HL-60 (cell line): Measurements from ENCODE around the gene CBX5.

ENCODE experiments used
- DNase-seq, 2 experiments: peaks; one replicate each; pipeline ENCODE4 v3.0.0-alpha.2; 2010 to 2020; ENCODE audit warnings: low read depth in 1 of 2, low spot score in 1 of 2
- H3K27ac ChIP-seq: fragments of 250-450 bp; sonication (Bioruptor Pico); replicated peaks from 2 replicates; pipeline ENCODE4 v1.5.1; 2020; ENCODE audit warnings: mild to moderate bottlenecking, moderate library complexity
- H3K27me3 ChIP-seq: fragments of 250-450 bp; sonication (Bioruptor Pico); 2 replicates; pipeline ENCODE4 v1.5.1; 2021; ENCODE audit warnings: mild to moderate bottlenecking, moderate library complexity; ENCODE audit not compliant: insufficient read depth, poor library complexity, severe bottlenecking
- H3K4me3 ChIP-seq: replicated peaks from 2 replicates; pipeline ENCODE4 v1.5.1; 2011; ENCODE audit warnings: mild to moderate bottlenecking, control low read depth, low read length; ENCODE audit not compliant: insufficient read depth
- GABPA ChIP-seq: IDR thresholded peaks from 2 replicates; pipeline ENCODE4 v1.6.1; 2012; ENCODE audit warnings: low read depth
- POLR2AphosphoS5 ChIP-seq: IDR thresholded peaks from 2 replicates; pipeline ENCODE4 v1.6.1; 2012; ENCODE audit warnings: low read depth
- SPI1 ChIP-seq: IDR thresholded peaks from 2 replicates; pipeline ENCODE4 v1.6.1; 2012; ENCODE audit warnings: low read depth, mild to moderate bottlenecking, borderline replicate concordance
- TF ChIP-seq, protein P1 (sequence below): IDR thresholded peaks from 2 replicates; pipeline ENCODE4 v1.6.1; 2012; ENCODE audit warnings: low read depth; ENCODE audit not compliant: insufficient replicate concordance
- TF ChIP-seq, protein P2 (sequence below): IDR thresholded peaks from one replicate; pipeline ENCODE4 v1.5.1; 2011; ENCODE audit warnings: low read length, control low read depth, inconsistent platforms; ENCODE audit not compliant: insufficient read depth

CBX5 gene

DNA sequence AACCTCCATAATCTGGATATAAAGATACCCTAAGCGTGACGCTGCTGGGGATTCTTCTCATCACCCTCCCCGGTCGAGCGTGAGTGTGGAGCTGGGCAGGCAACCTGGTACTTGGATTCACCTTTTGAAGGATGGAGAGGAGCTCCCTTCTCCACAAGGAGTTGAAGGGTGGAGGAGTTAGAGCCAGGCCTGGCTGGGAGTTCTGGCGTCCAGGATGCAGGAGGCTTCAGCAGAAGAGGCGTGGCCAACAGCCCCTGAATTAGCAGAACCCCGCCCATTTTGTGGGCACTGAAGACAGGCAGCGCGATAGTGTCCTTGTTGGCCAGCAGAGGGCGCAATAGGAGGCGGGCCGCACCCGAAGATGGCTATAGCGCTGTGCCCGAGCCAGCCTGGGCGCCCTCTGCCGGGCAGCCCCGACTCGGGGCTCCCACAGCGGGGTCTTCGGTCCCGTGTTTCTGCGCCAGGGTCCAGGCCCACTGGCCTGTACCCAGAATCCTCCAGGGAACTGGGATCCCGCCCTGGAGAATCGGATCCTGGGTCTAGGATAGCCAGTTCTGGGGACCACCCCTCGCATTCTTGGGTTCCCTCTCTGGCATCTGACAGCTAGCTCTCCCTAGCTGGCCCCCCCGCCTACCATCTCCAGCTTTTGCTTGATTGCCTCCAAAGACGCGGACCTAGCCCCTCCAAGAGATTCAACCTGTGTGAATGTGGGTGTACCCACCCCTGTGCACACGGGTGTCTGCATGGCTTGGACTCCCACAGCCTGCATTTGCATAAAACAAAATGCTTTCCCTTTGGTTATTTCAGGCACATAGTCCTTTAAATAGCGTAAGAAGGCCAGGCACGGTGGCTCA is 65.1 kb downstream of the CBX5 start:
- peak; percentile 83 to 91 for DNase-seq
- TF ChIP-seq, protein P1, sequence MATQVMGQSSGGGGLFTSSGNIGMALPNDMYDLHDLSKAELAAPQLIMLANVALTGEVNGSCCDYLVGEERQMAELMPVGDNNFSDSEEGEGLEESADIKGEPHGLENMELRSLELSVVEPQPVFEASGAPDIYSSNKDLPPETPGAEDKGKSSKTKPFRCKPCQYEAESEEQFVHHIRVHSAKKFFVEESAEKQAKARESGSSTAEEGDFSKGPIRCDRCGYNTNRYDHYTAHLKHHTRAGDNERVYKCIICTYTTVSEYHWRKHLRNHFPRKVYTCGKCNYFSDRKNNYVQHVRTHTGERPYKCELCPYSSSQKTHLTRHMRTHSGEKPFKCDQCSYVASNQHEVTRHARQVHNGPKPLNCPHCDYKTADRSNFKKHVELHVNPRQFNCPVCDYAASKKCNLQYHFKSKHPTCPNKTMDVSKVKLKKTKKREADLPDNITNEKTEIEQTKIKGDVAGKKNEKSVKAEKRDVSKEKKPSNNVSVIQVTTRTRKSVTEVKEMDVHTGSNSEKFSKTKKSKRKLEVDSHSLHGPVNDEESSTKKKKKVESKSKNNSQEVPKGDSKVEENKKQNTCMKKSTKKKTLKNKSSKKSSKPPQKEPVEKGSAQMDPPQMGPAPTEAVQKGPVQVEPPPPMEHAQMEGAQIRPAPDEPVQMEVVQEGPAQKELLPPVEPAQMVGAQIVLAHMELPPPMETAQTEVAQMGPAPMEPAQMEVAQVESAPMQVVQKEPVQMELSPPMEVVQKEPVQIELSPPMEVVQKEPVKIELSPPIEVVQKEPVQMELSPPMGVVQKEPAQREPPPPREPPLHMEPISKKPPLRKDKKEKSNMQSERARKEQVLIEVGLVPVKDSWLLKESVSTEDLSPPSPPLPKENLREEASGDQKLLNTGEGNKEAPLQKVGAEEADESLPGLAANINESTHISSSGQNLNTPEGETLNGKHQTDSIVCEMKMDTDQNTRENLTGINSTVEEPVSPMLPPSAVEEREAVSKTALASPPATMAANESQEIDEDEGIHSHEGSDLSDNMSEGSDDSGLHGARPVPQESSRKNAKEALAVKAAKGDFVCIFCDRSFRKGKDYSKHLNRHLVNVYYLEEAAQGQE, result no peak
- TF ChIP-seq, protein P2, sequence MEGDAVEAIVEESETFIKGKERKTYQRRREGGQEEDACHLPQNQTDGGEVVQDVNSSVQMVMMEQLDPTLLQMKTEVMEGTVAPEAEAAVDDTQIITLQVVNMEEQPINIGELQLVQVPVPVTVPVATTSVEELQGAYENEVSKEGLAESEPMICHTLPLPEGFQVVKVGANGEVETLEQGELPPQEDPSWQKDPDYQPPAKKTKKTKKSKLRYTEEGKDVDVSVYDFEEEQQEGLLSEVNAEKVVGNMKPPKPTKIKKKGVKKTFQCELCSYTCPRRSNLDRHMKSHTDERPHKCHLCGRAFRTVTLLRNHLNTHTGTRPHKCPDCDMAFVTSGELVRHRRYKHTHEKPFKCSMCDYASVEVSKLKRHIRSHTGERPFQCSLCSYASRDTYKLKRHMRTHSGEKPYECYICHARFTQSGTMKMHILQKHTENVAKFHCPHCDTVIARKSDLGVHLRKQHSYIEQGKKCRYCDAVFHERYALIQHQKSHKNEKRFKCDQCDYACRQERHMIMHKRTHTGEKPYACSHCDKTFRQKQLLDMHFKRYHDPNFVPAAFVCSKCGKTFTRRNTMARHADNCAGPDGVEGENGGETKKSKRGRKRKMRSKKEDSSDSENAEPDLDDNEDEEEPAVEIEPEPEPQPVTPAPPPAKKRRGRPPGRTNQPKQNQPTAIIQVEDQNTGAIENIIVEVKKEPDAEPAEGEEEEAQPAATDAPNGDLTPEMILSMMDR, result peak; percentile 98
- H3K27ac ChIP-seq, result no peak overlapping the region
- peak overlapping the region; percentile 30 for H3K4me3 ChIP-seq
- peaks cover 32% of the 10 kb centered on the region for H3K27me3 ChIP-seq

DNA sequence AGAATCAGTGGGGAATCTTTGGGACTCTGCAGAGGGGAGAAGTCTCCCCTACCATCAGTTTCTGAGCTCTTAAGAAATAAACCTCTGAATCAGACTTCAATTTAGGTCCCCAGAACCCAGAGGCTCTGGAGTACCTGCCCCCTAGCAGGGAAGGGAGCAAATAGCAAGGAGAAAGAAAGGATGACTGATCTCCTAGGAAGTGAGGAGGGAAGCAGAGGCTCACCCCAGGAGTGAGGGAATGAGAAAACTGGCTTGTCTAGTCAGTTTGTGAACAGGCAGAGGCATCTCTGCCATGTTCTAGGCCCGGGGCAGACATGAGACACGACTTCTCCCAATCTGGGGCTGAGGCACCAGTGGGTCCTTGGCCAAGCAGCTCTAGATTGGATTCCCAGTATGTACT is 66.8 kb downstream of the CBX5 start:
- H3K4me3 ChIP-seq, result no peak overlapping the region
- H3K27me3 ChIP-seq, result peaks cover 27% of the 10 kb centered on the region
- no peak overlapping the region for H3K27ac ChIP-seq
- no peak for DNase-seq
- TF ChIP-seq, protein P1, result no peak
- TF ChIP-seq, protein P2, result no peak
- no peak for TF ChIP-seq GABPA
- TF ChIP-seq POLR2AphosphoS5, result no peak
- no peak for TF ChIP-seq SPI1

DNA sequence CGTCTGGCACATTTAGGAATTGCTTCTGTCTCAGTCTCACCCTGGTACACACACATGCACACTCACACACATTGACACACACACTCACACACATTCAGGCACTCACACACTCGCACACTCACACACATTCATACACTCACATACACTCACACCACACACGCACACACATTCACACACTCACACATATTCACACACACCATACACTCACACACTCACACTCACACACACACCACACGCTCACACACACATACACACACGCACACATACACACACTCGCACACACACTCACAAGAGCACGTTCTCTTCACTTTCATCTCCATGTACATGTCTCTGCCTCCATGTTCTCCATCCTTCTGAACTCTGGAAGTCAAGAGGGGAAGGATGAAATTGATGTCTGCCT is 68.0 kb downstream of the CBX5 start:
- DNase-seq, result no peak
- TF ChIP-seq, protein P1, result no peak
- no peak for TF ChIP-seq POLR2AphosphoS5
- TF ChIP-seq GABPA, result no peak
- no peak for TF ChIP-seq SPI1
- peaks cover 22% of the 10 kb centered on the region for H3K27me3 ChIP-seq

More for the DNA sequence above, 68.0 kb downstream of the CBX5 start:
- H3K4me3 ChIP-seq, result no peak overlapping the region
- H3K27ac ChIP-seq, result no peak overlapping the region
